ENCODE data around the gene ALS2. TPM values are rescaled to one million over a fixed set of nuclear protein-coding genes. Genes with fewer than 3 reads are reported as not detected.

Gene ALS2
- total RNA-seq, 1 experiment from 2014 or later: 47.5 TPM

- no peaks in the 10 kb centered on the region for H3K27me3 ChIP-seq (ENCODE audit: control insufficient read depth, insufficient read depth, low read length)
- ChIA-PET CTCF (no interaction called here), POLR2A (no interaction called here)
- ATAC-seq (no peak), DNase-seq (ENCODE audit: low read depth, low spot score) (no peak)
- H3K9me3 ChIP-seq (ENCODE audit: control insufficient read depth, insufficient read depth, low read depth, low read length): no peaks in the 10 kb centered on the region
- H3K36me3 ChIP-seq (ENCODE audit: control insufficient read depth, insufficient read depth, low read length): no peaks in the 10 kb centered on the region
- no peak overlapping the region for H3K4me3 ChIP-seq (ENCODE audit: low read depth in 2 of 2, low read length in 2 of 2)
- no peak overlapping the region for H3K27ac ChIP-seq (ENCODE audit: low read length)
- H3K4me1 ChIP-seq (ENCODE audit: control insufficient read depth, insufficient read depth, low read length): no peaks in the 10 kb centered on the region
- TF ChIP-seq CTCF (IDR thresholded peaks at IDR 0.05) (no peak), REST (IDR thresholded peaks at IDR 0.05; ENCODE audit: insufficient read depth in 1 of 2, low read depth in 2 of 2, low read length in 1 of 2) (no peak), TCF7L2 (IDR thresholded peaks at IDR 0.05; ENCODE audit: low read depth, low read length) (no peak), POLR2AphosphoS5 (IDR thresholded peaks at IDR 0.05; ENCODE audit: low read depth, low read length) (no peak), SIN3A (IDR thresholded peaks at IDR 0.05; ENCODE audit: borderline replicate concordance, insufficient read depth, low read depth, low read length) (no peak)
- intact Hi-C loops (cut with micrococcal nuclease; ENCODE audit: unreplicated experiment): no loop called here
- BruUV-seq (replicated peaks): no TSS peak
- in situ Hi-C loops (cut with HindIII; ENCODE audit: low pct_unique_long_range_greater_than_20kb, low sequenced_read_pairs): no loop called here
These were observed 105.9 kb downstream of the ALS2 start for GRCh38 chr2:201674794-201675193.

- ATAC-seq: no peak
- no peaks in the 10 kb centered on the region for H3K27me3 ChIP-seq (ENCODE audit: control insufficient read depth, insufficient read depth, low read length)
These were observed 106.4 kb downstream of the ALS2 start for GRCh38 chr2:201674298-201674697.

More at GRCh38 chr2:201674298-201674697, 106.4 kb downstream of the ALS2 start:
- Histone ChIP-seq H3K4me3 (ENCODE audit: low read depth in 2 of 2, low read length in 2 of 2) (no peak overlapping the region), H3K36me3 (ENCODE audit: control insufficient read depth, insufficient read depth, low read length) (no peaks in the 10 kb centered on the region), H3K4me1 (ENCODE audit: control insufficient read depth, insufficient read depth, low read length) (no peaks in the 10 kb centered on the region), H3K9me3 (ENCODE audit: control insufficient read depth, insufficient read depth, low read depth, low read length) (no peaks in the 10 kb centered on the region), H3K27ac (ENCODE audit: low read length) (no peak overlapping the region)
- no peak for DNase-seq (ENCODE audit: low read depth, low spot score)
- in situ Hi-C loops (cut with HindIII; ENCODE audit: low pct_unique_long_range_greater_than_20kb, low sequenced_read_pairs) (no loop called here), intact Hi-C loops (cut with micrococcal nuclease; ENCODE audit: unreplicated experiment) (no loop called here)
- ChIA-PET POLR2A (no interaction called here), CTCF (no interaction called here)
- no peak for TF ChIP-seq POLR2AphosphoS5 (IDR thresholded peaks at IDR 0.05; ENCODE audit: low read depth, low read length)
- no peak for TF ChIP-seq SIN3A (IDR thresholded peaks at IDR 0.05; ENCODE audit: borderline replicate concordance, insufficient read depth, low read depth, low read length)
- no peak for TF ChIP-seq TCF7L2 (IDR thresholded peaks at IDR 0.05; ENCODE audit: low read depth, low read length)
- TF ChIP-seq CTCF (IDR thresholded peaks at IDR 0.05): no peak
- no peak for TF ChIP-seq REST (IDR thresholded peaks at IDR 0.05; ENCODE audit: insufficient read depth in 1 of 2, low read depth in 2 of 2, low read length in 1 of 2)
- no TSS peak for BruUV-seq (replicated peaks)

Data from Panc1 (cell line).